ENCODE data around the gene CFAP206.

CFAP206 gene

GRCh38 chr6:87393026-87393622, 14.6 kb upstream of the CFAP206 start (continued):
- TF ChIP-seq ZNF488 (tag by site-specific recombination; IDR thresholded peaks at IDR 0.05) (no peak), ZEB2 (tag by site-specific recombination; IDR thresholded peaks at IDR 0.05) (peak; percentile 38; the same call in 1 of the 2 replicates), CTCF (tag by site-specific recombination; IDR thresholded peaks at IDR 0.05) (0 out of 2 replicates have a peak, but pooled peaks have one; percentile 54), ZNF274 (IDR thresholded peaks at IDR 0.05; ENCODE audit: low read length) (no peak), ZNF274 (tag by site-specific recombination; IDR thresholded peaks at IDR 0.05; ENCODE audit: borderline replicate concordance) (no peak), ZNF664 (tag by site-specific recombination; IDR thresholded peaks at IDR 0.05) (0 out of 2 replicates have a peak, but pooled peaks have one; percentile 34), ZNF777 (tag by site-specific recombination; IDR thresholded peaks at IDR 0.05; ENCODE audit: borderline replicate concordance) (no peak), OSR2 (tag by site-specific recombination; IDR thresholded peaks at IDR 0.05) (no peak), INSM2 (tag by site-specific recombination; IDR thresholded peaks at IDR 0.05) (no peak), ZNF302 (tag by site-specific recombination; IDR thresholded peaks at IDR 0.05; ENCODE audit: low read depth) (no peak), ZFP41 (tag by site-specific recombination; IDR thresholded peaks at IDR 0.05; ENCODE audit: borderline replicate concordance) (no peak), ZNF146 (tag by site-specific recombination; IDR thresholded peaks at IDR 0.05) (no peak), ZNF660 (tag by site-specific recombination; IDR thresholded peaks at IDR 0.05) (peak; percentile 74), ZNF155 (tag by site-specific recombination; IDR thresholded peaks at IDR 0.05) (no peak), ZNF416 (tag by site-specific recombination; IDR thresholded peaks at IDR 0.05) (no peak), MEIS1 (CRISPR knock-in tag; IDR thresholded peaks at IDR 0.05; ENCODE audit: borderline replicate concordance) (no peak), ZNF623 (tag by site-specific recombination; IDR thresholded peaks at IDR 0.05) (no peak), ZNF292 (tag by site-specific recombination; IDR thresholded peaks at IDR 0.05; ENCODE audit: borderline replicate concordance, low read depth) (no peak), YY1 (tag by site-specific recombination; IDR thresholded peaks at IDR 0.05) (no peak), ZBTB17 (tag by site-specific recombination; IDR thresholded peaks at IDR 0.05) (no peak), EGR2 (tag by site-specific recombination; IDR thresholded peaks at IDR 0.05; ENCODE audit: low read depth) (no peak), ZNF280D (tag by site-specific recombination; IDR thresholded peaks at IDR 0.05) (no peak), ZNF692 (tag by site-specific recombination; IDR thresholded peaks at IDR 0.05) (no peak), ZNF404 (tag by site-specific recombination; IDR thresholded peaks at IDR 0.05) (no peak), ZNF529 (tag by site-specific recombination; IDR thresholded peaks at IDR 0.05; ENCODE audit: insufficient replicate concordance) (no peak), ZNF785 (tag by site-specific recombination; IDR thresholded peaks at IDR 0.05) (no peak), ZNF311 (tag by site-specific recombination; IDR thresholded peaks at IDR 0.05; ENCODE audit: borderline replicate concordance) (no peak), ZNF239 (tag by site-specific recombination; IDR thresholded peaks at IDR 0.05) (no peak), ZNF654 (tag by site-specific recombination; IDR thresholded peaks at IDR 0.05; ENCODE audit: low read depth) (peak; percentile 99), ZNF133 (tag by site-specific recombination; IDR thresholded peaks at IDR 0.05) (no peak)

Measured in HEK293 (cell line).